ENCODE measurements around the gene TTC39C. TPM values are rescaled to one million over a fixed set of nuclear protein-coding genes. Genes with fewer than 3 reads are reported as not detected.

The TTC39C gene
- total RNA-seq, 2 donors from 2014 or later, result 31.2 to 40.0 TPM

DNA sequence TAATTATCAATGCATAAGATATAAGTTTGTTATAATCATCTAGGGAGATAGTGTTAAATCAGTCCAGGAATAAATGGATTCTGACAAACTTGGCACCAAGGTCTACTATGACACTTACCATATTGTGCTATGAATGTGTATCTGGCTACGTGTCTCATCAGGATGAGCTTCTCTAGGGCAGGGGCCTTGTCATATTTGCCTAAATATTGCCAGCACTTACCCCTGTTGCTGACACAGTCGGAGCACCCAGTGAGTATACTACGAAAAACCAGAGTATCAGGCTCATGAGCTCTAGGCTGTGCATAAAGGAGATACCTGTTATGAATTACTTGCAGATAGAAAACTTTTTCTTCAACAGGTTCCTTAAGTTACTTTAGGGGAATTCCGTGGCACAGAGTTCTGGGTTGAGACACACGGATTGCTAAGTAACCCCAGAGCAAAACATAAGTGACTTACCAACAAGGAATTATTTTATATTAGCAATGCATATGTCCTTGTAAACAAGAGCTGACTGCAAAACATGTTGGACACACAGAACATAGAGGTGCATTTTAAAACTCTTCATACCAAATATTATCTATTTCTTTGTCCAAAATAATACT lies 7.7 kb upstream of the TTC39C start:
- Histone ChIP-seq H3K4me1 (replicated peaks) (no peaks in the 10 kb centered on the region), H3K27ac (no peak overlapping the region), H3K4me3 (no peak overlapping the region), H3K36me3 (no peaks in the 10 kb centered on the region), H3K27me3 (replicated peaks; ENCODE audit: insufficient read depth) (no peaks in the 10 kb centered on the region), H3K9me3 (no peaks in the 10 kb centered on the region)
- WGBS, result 87% methylated on average over 5 of the region's 5 CpGs
- intact Hi-C loops (cut with DNase I), result no loop called here
- DNase-seq (ENCODE audit: low spot score), result no peak
- TF ChIP-seq POLR2A (IDR thresholded peaks at IDR 0.05), result no peak
- no peak for TF ChIP-seq POLR2AphosphoS5 (IDR thresholded peaks at IDR 0.05)
- TF ChIP-seq, protein P1, sequence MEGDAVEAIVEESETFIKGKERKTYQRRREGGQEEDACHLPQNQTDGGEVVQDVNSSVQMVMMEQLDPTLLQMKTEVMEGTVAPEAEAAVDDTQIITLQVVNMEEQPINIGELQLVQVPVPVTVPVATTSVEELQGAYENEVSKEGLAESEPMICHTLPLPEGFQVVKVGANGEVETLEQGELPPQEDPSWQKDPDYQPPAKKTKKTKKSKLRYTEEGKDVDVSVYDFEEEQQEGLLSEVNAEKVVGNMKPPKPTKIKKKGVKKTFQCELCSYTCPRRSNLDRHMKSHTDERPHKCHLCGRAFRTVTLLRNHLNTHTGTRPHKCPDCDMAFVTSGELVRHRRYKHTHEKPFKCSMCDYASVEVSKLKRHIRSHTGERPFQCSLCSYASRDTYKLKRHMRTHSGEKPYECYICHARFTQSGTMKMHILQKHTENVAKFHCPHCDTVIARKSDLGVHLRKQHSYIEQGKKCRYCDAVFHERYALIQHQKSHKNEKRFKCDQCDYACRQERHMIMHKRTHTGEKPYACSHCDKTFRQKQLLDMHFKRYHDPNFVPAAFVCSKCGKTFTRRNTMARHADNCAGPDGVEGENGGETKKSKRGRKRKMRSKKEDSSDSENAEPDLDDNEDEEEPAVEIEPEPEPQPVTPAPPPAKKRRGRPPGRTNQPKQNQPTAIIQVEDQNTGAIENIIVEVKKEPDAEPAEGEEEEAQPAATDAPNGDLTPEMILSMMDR (IDR thresholded peaks at IDR 0.05), result no peak

DNA sequence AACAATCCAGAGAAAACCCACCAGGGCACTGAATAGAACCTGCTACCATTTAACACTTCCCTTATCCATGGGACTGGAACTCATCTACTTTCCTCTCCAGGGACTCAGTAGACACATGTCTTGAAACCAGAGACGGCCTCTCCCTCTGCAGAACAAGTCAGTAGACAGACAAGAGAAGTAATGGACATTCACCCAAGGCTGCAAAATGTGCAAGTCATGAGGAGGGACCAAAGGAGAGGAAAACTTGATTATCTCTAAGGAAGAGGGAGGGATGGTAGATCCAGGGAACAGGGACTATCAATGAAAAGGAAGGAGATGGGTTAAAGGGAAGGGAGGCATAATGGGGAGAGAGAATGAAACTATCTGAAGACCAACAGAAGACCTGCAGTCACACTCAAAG lies 5.3 kb upstream of the TTC39C start:
- H3K36me3 ChIP-seq, result no peaks in the 10 kb centered on the region

DNA sequence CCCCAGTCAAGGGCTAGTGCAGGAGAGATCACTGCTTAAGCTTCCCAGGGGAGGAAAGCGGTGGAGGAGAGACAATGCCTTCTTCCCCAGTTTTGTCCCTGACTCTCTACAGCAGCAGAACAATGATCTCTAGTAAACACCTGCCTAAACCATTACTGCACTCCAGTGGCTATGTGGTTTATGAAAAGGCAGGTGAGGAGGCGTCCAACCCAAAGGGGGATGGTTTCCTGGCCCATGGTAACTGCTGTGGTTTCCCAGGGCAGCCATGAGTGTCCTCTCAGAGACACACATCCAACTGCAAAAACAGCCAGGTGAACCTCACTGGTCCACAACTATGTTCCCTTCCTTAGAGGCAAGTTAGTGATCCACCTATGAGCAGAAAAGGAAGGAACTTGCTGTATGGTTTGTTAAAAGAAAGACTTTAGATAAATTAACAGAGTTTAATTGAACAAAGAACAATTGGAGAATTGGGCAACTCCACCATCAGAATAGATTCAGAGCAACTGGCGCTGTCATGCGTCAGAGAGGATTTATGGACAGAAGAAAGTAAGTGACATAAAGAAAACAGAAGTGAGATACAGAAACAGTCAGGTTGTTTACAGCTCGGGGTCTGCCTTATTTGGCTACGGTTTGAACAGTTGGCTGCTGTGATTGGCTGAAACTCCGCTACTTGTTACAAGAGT lies 4.8 kb upstream of the TTC39C start:
- Histone ChIP-seq H3K27ac (no peak overlapping the region), H3K4me3 (no peak overlapping the region), H3K9me3 (no peaks in the 10 kb centered on the region), H3K27me3 (replicated peaks; ENCODE audit: insufficient read depth) (no peaks in the 10 kb centered on the region), H3K36me3 (no peaks in the 10 kb centered on the region), H3K4me1 (replicated peaks) (no peaks in the 10 kb centered on the region)
- intact Hi-C loops (cut with DNase I), result loop anchor here (5.0 kb wide), 1 partner anchor 82 kb away; no protein-coding TSS in a partner anchor
- DNase-seq (ENCODE audit: low spot score), result no peak
- TF ChIP-seq POLR2AphosphoS5 (IDR thresholded peaks at IDR 0.05), result no peak
- TF ChIP-seq POLR2A (IDR thresholded peaks at IDR 0.05), result no peak
- TF ChIP-seq, protein P1 (IDR thresholded peaks at IDR 0.05), result no peak
- 74% methylated on average over 7 of the region's 7 CpGs for WGBS

More for the DNA sequence above, 5.3 kb upstream of the TTC39C start:
- no peaks in the 10 kb centered on the region for H3K9me3 ChIP-seq
- H3K4me3 ChIP-seq, result no peak overlapping the region
- TF ChIP-seq POLR2AphosphoS5 (IDR thresholded peaks at IDR 0.05) (no peak), POLR2A (IDR thresholded peaks at IDR 0.05) (no peak)
- TF ChIP-seq, protein P1 (IDR thresholded peaks at IDR 0.05), result no peak
- intact Hi-C loops (cut with DNase I), result no loop called here
- no peaks in the 10 kb centered on the region for H3K4me1 ChIP-seq (replicated peaks)
- 83% methylated on average over 1 of the region's 1 CpG for WGBS
- no peak for DNase-seq (ENCODE audit: low spot score)
- H3K27ac ChIP-seq, result no peak overlapping the region
- no peaks in the 10 kb centered on the region for H3K27me3 ChIP-seq (replicated peaks; ENCODE audit: insufficient read depth)

DNA sequence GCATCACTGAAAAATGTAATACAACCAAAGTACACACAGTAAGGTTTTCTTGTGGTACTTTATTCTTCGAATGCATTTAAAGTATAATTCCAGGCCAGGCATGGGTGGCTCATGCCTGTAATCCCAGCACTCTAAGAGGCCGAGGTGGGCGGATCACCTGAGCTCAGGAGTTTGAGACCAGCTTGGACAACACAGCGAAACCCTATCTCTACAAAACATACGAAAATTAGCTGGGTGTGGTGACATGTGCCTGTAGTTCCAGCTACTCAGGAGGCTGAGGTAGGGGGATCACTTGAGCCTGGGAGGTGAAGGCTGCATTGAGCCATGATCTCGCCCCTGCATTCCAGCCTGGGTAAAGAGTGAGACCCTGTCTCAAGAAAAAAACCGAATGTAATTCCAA lies 3.9 kb upstream of the TTC39C start:
- H3K27me3 ChIP-seq (replicated peaks; ENCODE audit: insufficient read depth), result no peaks in the 10 kb centered on the region
- intact Hi-C loops (cut with DNase I), result loop anchor here (5.0 kb wide), 1 partner anchor 83 kb away; no protein-coding TSS in a partner anchor
- no peaks in the 10 kb centered on the region for H3K9me3 ChIP-seq
- TF ChIP-seq, protein P1 (IDR thresholded peaks at IDR 0.05), result no peak
- TF ChIP-seq POLR2AphosphoS5 (IDR thresholded peaks at IDR 0.05), result no peak
- H3K27ac ChIP-seq, result no peak overlapping the region
- no peaks in the 10 kb centered on the region for H3K36me3 ChIP-seq
- no peak overlapping the region for H3K4me3 ChIP-seq
- no peaks in the 10 kb centered on the region for H3K4me1 ChIP-seq (replicated peaks)
- 85% methylated on average over 7 of the region's 7 CpGs for WGBS
- no peak for DNase-seq (ENCODE audit: low spot score)
